ENCODE results near the gene ZP4. TPM values are rescaled to one million over a fixed set of nuclear protein-coding genes. Genes with fewer than 3 reads are reported as not detected.

The ZP4 gene
- total and polyA plus RNA-seq, 2 of the 13 experiments (the other 11 are each of a cell fraction or from before 2014, with no cell fraction given): not detected

GRCh38 chr1:237864338-237865244 lies 26.1 kb downstream of the ZP4 start (continued):
- no peak for TF ChIP-seq ELK4 (CRISPR knock-in tag; IDR thresholded peaks at IDR 0.05; ENCODE audit: borderline replicate concordance)
- TF ChIP-seq MEIS2 (CRISPR knock-in tag; IDR thresholded peaks at IDR 0.05): peak; percentile 62; the same call in 1 of the 2 replicates
- no peak for TF ChIP-seq ZNF570 (CRISPR knock-in tag; IDR thresholded peaks at IDR 0.05; ENCODE audit: borderline replicate concordance)
- TF ChIP-seq PHF8 (CRISPR knock-in tag; IDR thresholded peaks at IDR 0.05): peak; percentile 35; the same call in 1 of the 2 replicates
- TF ChIP-seq TARDBP (CRISPR knock-in tag; IDR thresholded peaks at IDR 0.05): peak; percentile 85
- TF ChIP-seq ELF1 (CRISPR knock-in tag; IDR thresholded peaks at IDR 0.05): 0 out of 2 replicates have a peak, but pooled peaks have one; percentile 28
- TF ChIP-seq ZNF775 (CRISPR knock-in tag; IDR thresholded peaks at IDR 0.05; ENCODE audit: borderline replicate concordance): no peak
- no peak for TF ChIP-seq TRIM22 (IDR thresholded peaks at IDR 0.05)
- TF ChIP-seq ATF7-NPFF (CRISPR knock-in tag; IDR thresholded peaks at IDR 0.05; ENCODE audit: low read depth): peak; percentile 82
- no peak for TF ChIP-seq SP5 (CRISPR knock-in tag; IDR thresholded peaks at IDR 0.05; ENCODE audit: borderline replicate concordance, low read depth)
- no peak for TF ChIP-seq ZNF230 (CRISPR knock-in tag; IDR thresholded peaks at IDR 0.05)
- TF ChIP-seq NRL (CRISPR knock-in tag; IDR thresholded peaks at IDR 0.05; ENCODE audit: borderline replicate concordance): peak; percentile 38; the same call in 1 of the 2 replicates
- no peak for TF ChIP-seq MED8 (CRISPR knock-in tag; IDR thresholded peaks at IDR 0.05; ENCODE audit: insufficient replicate concordance)
- no peak for TF ChIP-seq PRDM15 (CRISPR knock-in tag; IDR thresholded peaks at IDR 0.05)
- TF ChIP-seq STAT5B (CRISPR knock-in tag; IDR thresholded peaks at IDR 0.05): no peak
- no peak for TF ChIP-seq SOX6 (IDR thresholded peaks at IDR 0.05)
- peak; percentile 59 for TF ChIP-seq SOX6 (CRISPR knock-in tag; IDR thresholded peaks at IDR 0.05)
- TF ChIP-seq ZNF737 (CRISPR knock-in tag; IDR thresholded peaks at IDR 0.05; ENCODE audit: borderline replicate concordance): no peak
- TF ChIP-seq ZNF770 (CRISPR knock-in tag; IDR thresholded peaks at IDR 0.05): peak; percentile 59; the same call in 1 of the 2 replicates
- TF ChIP-seq ZNF567 (CRISPR knock-in tag; IDR thresholded peaks at IDR 0.05; ENCODE audit: borderline replicate concordance): no peak
- no peak for TF ChIP-seq HMG20B (CRISPR knock-in tag; conservative IDR thresholded peaks at IDR 0.05)

All from HepG2 (cell line).